HUES48 (cell line): ENCODE measurements around the gene CENPP.

ENCODE experiments used
- H3K27ac ChIP-seq: one replicate; pipeline ENCODE4 v1.7.0; 2013; ENCODE audit warnings: low read depth, low read length, inconsistent platforms
- H3K27me3 ChIP-seq: 2 replicates; pipeline ENCODE4 v1.6.1; 2013; ENCODE audit warnings: mild to moderate bottlenecking, low read length; ENCODE audit not compliant: control insufficient read depth, insufficient read depth
- H3K36me3 ChIP-seq: 2 replicates; pipeline ENCODE4 v1.6.1; 2013; ENCODE audit warnings: low read length; ENCODE audit not compliant: control insufficient read depth, insufficient read depth
- H3K4me1 ChIP-seq: 2 replicates; pipeline ENCODE4 v1.6.1; 2013; ENCODE audit warnings: mild to moderate bottlenecking, low read length; ENCODE audit not compliant: control insufficient read depth, insufficient read depth
- H3K4me3 ChIP-seq: 2 replicates; pipeline ENCODE4 v1.5.1; 2013; ENCODE audit warnings: mild to moderate bottlenecking, low read depth, low read length
- H3K9ac ChIP-seq: 2 replicates; pipeline ENCODE4 v1.6.1; 2013; ENCODE audit warnings: mild to moderate bottlenecking, low read depth, low read length, moderate library complexity
- H3K9me3 ChIP-seq: 2 replicates; pipeline ENCODE4 v1.6.1; 2013; ENCODE audit warnings: low read length; ENCODE audit not compliant: control insufficient read depth, insufficient read depth

CENPP gene

GRCh38 chr9:92654481-92655301 lies 328.9 kb downstream of the CENPP start:
- peaks cover 27% of the 10 kb centered on the region for H3K36me3 ChIP-seq
- peaks cover 4% of the 10 kb centered on the region for H3K4me1 ChIP-seq
- H3K4me3 ChIP-seq: no peak overlapping the region
- H3K9me3 ChIP-seq: no peaks in the 10 kb centered on the region
- H3K27me3 ChIP-seq: no peaks in the 10 kb centered on the region
- H3K9ac ChIP-seq: no peak overlapping the region
- no peak overlapping the region for H3K27ac ChIP-seq

GRCh38 chr9:92655366-92655765 lies 329.6 kb downstream of the CENPP start:
- Histone ChIP-seq H3K27ac (no peak overlapping the region), H3K4me3 (no peak overlapping the region), H3K9me3 (no peaks in the 10 kb centered on the region), H3K9ac (no peak overlapping the region), H3K36me3 (peaks cover 27% of the 10 kb centered on the region), H3K4me1 (peaks cover 10% of the 10 kb centered on the region), H3K27me3 (no peaks in the 10 kb centered on the region)

GRCh38 chr9:92655896-92656536 lies 330.3 kb downstream of the CENPP start:
- Histone ChIP-seq H3K9ac (no peak overlapping the region), H3K9me3 (no peaks in the 10 kb centered on the region), H3K27me3 (no peaks in the 10 kb centered on the region), H3K4me1 (peaks cover 11% of the 10 kb centered on the region), H3K36me3 (peaks cover 23% of the 10 kb centered on the region), H3K27ac (no peak overlapping the region), H3K4me3 (no peak overlapping the region)

- H3K9ac ChIP-seq: no peak overlapping the region
- H3K36me3 ChIP-seq: peaks cover 23% of the 10 kb centered on the region
- no peaks in the 10 kb centered on the region for H3K27me3 ChIP-seq
- H3K4me3 ChIP-seq: no peak overlapping the region
- peaks cover 11% of the 10 kb centered on the region for H3K4me1 ChIP-seq
- no peak overlapping the region for H3K27ac ChIP-seq
- H3K9me3 ChIP-seq: no peaks in the 10 kb centered on the region
Measured at GRCh38 chr9:92656537-92656925, 330.8 kb downstream of the CENPP start.

- Histone ChIP-seq H3K9ac (no peak overlapping the region), H3K4me3 (no peak overlapping the region), H3K27ac (no peak overlapping the region), H3K27me3 (no peaks in the 10 kb centered on the region), H3K9me3 (no peaks in the 10 kb centered on the region), H3K36me3 (peaks cover 18% of the 10 kb centered on the region), H3K4me1 (peaks cover 11% of the 10 kb centered on the region)
Measured at GRCh38 chr9:92657296-92658094, 331.7 kb downstream of the CENPP start.

GRCh38 chr9:92658176-92658575 lies 332.4 kb downstream of the CENPP start:
- Histone ChIP-seq H3K4me3 (no peak overlapping the region), H3K36me3 (peaks cover 13% of the 10 kb centered on the region), H3K27ac (no peak overlapping the region), H3K9ac (no peak overlapping the region), H3K9me3 (no peaks in the 10 kb centered on the region), H3K4me1 (peaks cover 11% of the 10 kb centered on the region), H3K27me3 (no peaks in the 10 kb centered on the region)

- H3K27me3 ChIP-seq: no peaks in the 10 kb centered on the region
Measured at GRCh38 chr9:92658611-92659010, 332.9 kb downstream of the CENPP start.

GRCh38 chr9:92659601-92660000 lies 333.8 kb downstream of the CENPP start:
- H3K27ac ChIP-seq: peak overlapping the region; percentile 48
- H3K9me3 ChIP-seq: no peaks in the 10 kb centered on the region
- H3K27me3 ChIP-seq: no peaks in the 10 kb centered on the region
- peaks cover 11% of the 10 kb centered on the region for H3K36me3 ChIP-seq
- H3K4me1 ChIP-seq: peaks cover 11% of the 10 kb centered on the region
- H3K4me3 ChIP-seq: no peak overlapping the region
- H3K9ac ChIP-seq: no peak overlapping the region

More at GRCh38 chr9:92658611-92659010, 332.9 kb downstream of the CENPP start:
- Histone ChIP-seq H3K9ac (no peak overlapping the region), H3K27ac (no peak overlapping the region), H3K9me3 (no peaks in the 10 kb centered on the region), H3K4me1 (peaks cover 11% of the 10 kb centered on the region), H3K36me3 (peaks cover 11% of the 10 kb centered on the region), H3K4me3 (no peak overlapping the region)

GRCh38 chr9:92660266-92660665 lies 334.5 kb downstream of the CENPP start:
- Histone ChIP-seq H3K4me1 (peaks cover 11% of the 10 kb centered on the region), H3K36me3 (peaks cover 11% of the 10 kb centered on the region), H3K9ac (no peak overlapping the region), H3K9me3 (no peaks in the 10 kb centered on the region), H3K27me3 (no peaks in the 10 kb centered on the region), H3K27ac (no peak overlapping the region), H3K4me3 (no peak overlapping the region)

- Histone ChIP-seq H3K4me3 (no peak overlapping the region), H3K4me1 (peaks cover 11% of the 10 kb centered on the region), H3K9me3 (no peaks in the 10 kb centered on the region), H3K27me3 (no peaks in the 10 kb centered on the region), H3K9ac (no peak overlapping the region), H3K27ac (no peak overlapping the region), H3K36me3 (peaks cover 10% of the 10 kb centered on the region)
Measured at GRCh38 chr9:92661127-92661526, 335.4 kb downstream of the CENPP start.

GRCh38 chr9:92661743-92662142 lies 336.0 kb downstream of the CENPP start:
- peaks cover 11% of the 10 kb centered on the region for H3K4me1 ChIP-seq
- H3K27ac ChIP-seq: no peak overlapping the region
- no peaks in the 10 kb centered on the region for H3K9me3 ChIP-seq
- H3K4me3 ChIP-seq: no peak overlapping the region
- H3K27me3 ChIP-seq: no peaks in the 10 kb centered on the region
- peaks cover 11% of the 10 kb centered on the region for H3K36me3 ChIP-seq
- H3K9ac ChIP-seq: no peak overlapping the region
